Testis (tissue), 2 donors: ENCODE results near the gene ZMIZ1.

Source experiments
- POLR2A ChIP-seq: fragments of 450-650 bp; IDR thresholded peaks from one replicate; pipeline ENCODE4 v1.6.1; 2017; ENCODE audit warnings: antibody characterized with exemption, mild to moderate bottlenecking, moderate library complexity
- TF ChIP-seq, protein P1 (sequence below), 3 experiments: fragments of 450-650 bp in 2 of 3; fragments of 200-600 bp in 1 of 3; sonication (generic) in 1 of 3; IDR thresholded peaks; one replicate each; pipeline ENCODE4 v1.5.1; 2016 to 2019; ENCODE audit warnings: antibody characterized with exemption in 3 of 3, mild to moderate bottlenecking in 2 of 3, moderate library complexity in 1 of 3

DNA sequence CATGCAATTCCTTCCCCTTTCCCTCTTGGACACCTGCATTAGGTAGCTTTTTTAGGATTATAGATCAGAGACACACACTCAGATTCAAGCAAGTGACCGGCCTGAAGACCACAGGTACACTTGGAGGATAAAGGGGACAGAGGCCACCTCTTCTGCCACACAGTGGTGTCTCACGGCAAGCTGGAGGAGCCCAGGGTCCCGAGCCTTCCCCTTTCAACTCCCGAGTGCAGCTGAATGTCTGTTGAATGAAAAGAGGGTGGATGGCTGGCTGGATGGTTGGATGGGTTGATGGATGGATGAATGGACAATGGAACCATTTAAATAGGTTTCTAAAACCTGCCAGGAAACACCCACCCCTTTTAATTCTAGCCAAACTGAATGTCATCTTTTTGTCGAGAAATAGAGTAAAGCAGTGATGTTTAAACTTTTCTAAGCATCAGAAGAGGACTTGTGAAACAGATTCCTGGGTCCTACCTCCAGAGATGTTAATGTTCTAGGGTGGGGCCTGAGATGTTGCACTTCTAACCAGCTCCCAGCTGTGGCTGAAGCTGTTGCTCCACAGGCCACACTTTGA lies 49.2 kb upstream of the ZMIZ1 start:
- TF ChIP-seq, protein P1, sequence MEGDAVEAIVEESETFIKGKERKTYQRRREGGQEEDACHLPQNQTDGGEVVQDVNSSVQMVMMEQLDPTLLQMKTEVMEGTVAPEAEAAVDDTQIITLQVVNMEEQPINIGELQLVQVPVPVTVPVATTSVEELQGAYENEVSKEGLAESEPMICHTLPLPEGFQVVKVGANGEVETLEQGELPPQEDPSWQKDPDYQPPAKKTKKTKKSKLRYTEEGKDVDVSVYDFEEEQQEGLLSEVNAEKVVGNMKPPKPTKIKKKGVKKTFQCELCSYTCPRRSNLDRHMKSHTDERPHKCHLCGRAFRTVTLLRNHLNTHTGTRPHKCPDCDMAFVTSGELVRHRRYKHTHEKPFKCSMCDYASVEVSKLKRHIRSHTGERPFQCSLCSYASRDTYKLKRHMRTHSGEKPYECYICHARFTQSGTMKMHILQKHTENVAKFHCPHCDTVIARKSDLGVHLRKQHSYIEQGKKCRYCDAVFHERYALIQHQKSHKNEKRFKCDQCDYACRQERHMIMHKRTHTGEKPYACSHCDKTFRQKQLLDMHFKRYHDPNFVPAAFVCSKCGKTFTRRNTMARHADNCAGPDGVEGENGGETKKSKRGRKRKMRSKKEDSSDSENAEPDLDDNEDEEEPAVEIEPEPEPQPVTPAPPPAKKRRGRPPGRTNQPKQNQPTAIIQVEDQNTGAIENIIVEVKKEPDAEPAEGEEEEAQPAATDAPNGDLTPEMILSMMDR (IDR thresholded peaks at IDR 0.05) = no peak
- no peak for TF ChIP-seq POLR2A
